B cell (primary cell): ENCODE results near the gene ACOXL. TPM values are rescaled to one million over a fixed set of nuclear protein-coding genes. Genes with fewer than 3 reads are reported as not detected.

Experiments used
- ATAC-seq: fragments of 200-7000 bp; cut with Tn5 transposase; one replicate; pipeline ENCODE4 v1.10.0; 2021; ENCODE audit warnings: low read depth, mild to moderate bottlenecking, moderate number of reproducible peaks, moderate library complexity
- CTCF ChIA-PET: fragments of 350-600 bp; sonication (Branson Sonifier 250); formaldehyde crosslinking; loops from one replicate; lab custom pipeline; 2021; ENCODE audit warnings: antibody characterized with exemption, inconsistent platforms; lab: Charles Lee
- POLR2A ChIA-PET: fragments of 350-600 bp; sonication (Branson Sonifier 250); formaldehyde crosslinking; loops from one replicate; lab custom pipeline; 2021; ENCODE audit warnings: antibody characterized with exemption; lab: Charles Lee
- DNase-seq: peaks from one replicate; pipeline ENCODE4 v3.0.0; 2013
- H2AFZ ChIP-seq: 2 replicates; pipeline ENCODE4 v1.6.1; 2012; ENCODE audit warnings: mild to moderate bottlenecking, low read depth, low read length; ENCODE audit not compliant: insufficient read depth, poor library complexity, severe bottlenecking
- H3K27ac ChIP-seq, 2 donors: 1 replicate in 1 of 2; 2 replicates in 1 of 2; pipeline ENCODE4 v1.5.1; 2012 to 2013; ENCODE audit warnings: low read length in 2 of 2, mild to moderate bottlenecking in 2 of 2, moderate library complexity in 1 of 2
- H3K27me3 ChIP-seq, 4 experiments: fragments of 200-600 bp in 1 of 4; sonication (generic) in 1 of 4; replicated peaks in 1 of 4; 1 replicate in 2 of 4; 2 replicates in 2 of 4; pipeline versions ENCODE4 v1.6.1 to v1.7.0; 2013 to 2016; ENCODE audit warnings: low read length in 3 of 4, mild to moderate bottlenecking in 2 of 4, mixed read lengths in 1 of 4, moderate library complexity in 1 of 4; ENCODE audit not compliant: insufficient read depth in 4 of 4, control insufficient read depth in 3 of 4; ENCODE audit errors: control extremely low read depth in 1 of 4
- H3K36me3 ChIP-seq, 2 experiments: replicated peaks in 1 of 2; 1 replicate in 1 of 2; 2 replicates in 1 of 2; pipeline versions ENCODE4 v1.6.1 to v1.7.1; 2013; ENCODE audit warnings: low read length in 1 of 2; ENCODE audit not compliant: insufficient read depth in 2 of 2, control insufficient read depth in 1 of 2; ENCODE audit errors: control extremely low read depth in 1 of 2, extremely low read depth in 1 of 2
- H3K4me1 ChIP-seq, 2 donors: fragments of 200-600 bp in 1 of 2; sonication (generic) in 1 of 2; 1 replicate in 1 of 2; 2 replicates in 1 of 2; pipeline versions ENCODE4 v1.5.1 to v1.6.1; 2013 to 2017; ENCODE audit warnings: low read length in 2 of 2; ENCODE audit not compliant: control insufficient read depth in 2 of 2, insufficient read depth in 2 of 2
- H3K4me2 ChIP-seq: replicated peaks from 2 replicates; pipeline ENCODE3; 2012; ENCODE audit warnings: mild to moderate bottlenecking, low read depth, low read length; ENCODE audit not compliant: poor library complexity, severe bottlenecking
- H3K4me3 ChIP-seq, 5 experiments: fragments of 200-600 bp in 1 of 5; sonication (generic) in 1 of 5; 1 replicate in 3 of 5; 2 replicates in 2 of 5; pipeline versions ENCODE4 v1.5.1 to v1.7.0; 2011 to 2016; ENCODE audit warnings: low read length in 4 of 5, mild to moderate bottlenecking in 4 of 5, low read depth in 2 of 5, control low read depth in 1 of 5, moderate library complexity in 1 of 5; ENCODE audit not compliant: insufficient read depth in 1 of 5; ENCODE audit errors: control extremely low read depth in 1 of 5, extremely low read depth in 1 of 5
- H3K79me2 ChIP-seq: fragments of 200-600 bp; sonication (generic); one replicate; pipeline ENCODE4 v1.6.0; 2016; ENCODE audit warnings: low read length; ENCODE audit not compliant: control insufficient read depth, insufficient read depth
- H3K9ac ChIP-seq: fragments of 200-600 bp; sonication (generic); 2 replicates; pipeline ENCODE4 v1.6.1; 2017; ENCODE audit warnings: mild to moderate bottlenecking, low read length, moderate library complexity
- H3K9me3 ChIP-seq, 3 donors: one replicate each; pipeline versions ENCODE4 v1.6.1 to v1.7.1; 2013; ENCODE audit warnings: low read length in 2 of 3; ENCODE audit not compliant: control insufficient read depth in 2 of 3, insufficient read depth in 1 of 3; ENCODE audit errors: control extremely low read depth in 1 of 3
- H4K20me1 ChIP-seq: 2 replicates; pipeline ENCODE4 v1.6.0; 2012; ENCODE audit warnings: mild to moderate bottlenecking, low read length; ENCODE audit not compliant: insufficient read depth, control insufficient read depth, poor library complexity, severe bottlenecking
- H3K27ac Mint-ChIP-seq: one replicate; pipeline ENCODE4 v1.8.0; 2021; ENCODE audit warnings: mixed read lengths
- H3K27me3 Mint-ChIP-seq: one replicate; pipeline ENCODE4 v1.8.0; 2021; ENCODE audit warnings: mixed read lengths
- H3K4me1 Mint-ChIP-seq: one replicate; pipeline ENCODE4 v1.8.0; 2021; ENCODE audit warnings: mixed read lengths
- H3K4me3 Mint-ChIP-seq: one replicate; pipeline ENCODE4 v1.8.0; 2021; ENCODE audit warnings: mixed read lengths
- H3K9me3 Mint-ChIP-seq: one replicate; pipeline ENCODE4 v1.8.0; 2022; ENCODE audit warnings: mixed read lengths; ENCODE audit not compliant: insufficient read depth
- EZH2 ChIP-seq: IDR thresholded peaks from 2 replicates; pipeline ENCODE4 v1.6.1; 2012; ENCODE audit warnings: borderline replicate concordance, low read depth, mild to moderate bottlenecking, moderate library complexity, low read length; ENCODE audit not compliant: insufficient read depth, poor library complexity, severe bottlenecking
- WGBS: methylation state at CpG from one replicate; pipeline ENCODE4 v1.1.5; 2013; ENCODE audit warnings: missing lambda C conversion rate; ENCODE audit not compliant: insufficient coverage; 5-methylcytosine and 5-hydroxymethylcytosine counted together
- intact Hi-C: fragments of 100-400 bp; cut with micrococcal nuclease; formaldehyde crosslinking; loops from one replicate; pipeline ENCODE4 v1.10.0; 2022
- polyA plus RNA-seq: library from polyadenylated mRNA; depleted of rRNA; stranded (reverse); fragments of >200 nt; gene quantifications from 2 replicates; pipeline ENCODE4 v1.2.3, GENCODE V29; 2012
- total RNA-seq, 2 donors: library from RNA; stranded (reverse); fragments of 120-200 nt in 1 of 2; gene quantifications; 1 replicate in 1 of 2; 2 replicates in 1 of 2; pipeline versions ENCODE4 v1.2.3 to v1.2.4, GENCODE V29; 2013 to 2022
- TF ChIP-seq, protein P1 (sequence below): fragments of 200-600 bp; IDR thresholded peaks from one replicate; pipeline ENCODE4 v1.8.0; 2022; ENCODE audit warnings: antibody characterized with exemption, mild to moderate bottlenecking

The ACOXL gene
- total and polyA plus RNA-seq, 2 donors (not counting 1 experiment from before 2014, with no cell fraction given): 0.06 TPM; not detected in 1

- H3K4me2 ChIP-seq: no peak overlapping the region
- no peaks in the 10 kb centered on the region for H3K36me3 ChIP-seq
- intact Hi-C loops: no loop called here
Observed at GRCh38 chr2:111048856-111049768, 316.7 kb downstream of the ACOXL start.

More at GRCh38 chr2:111048856-111049768, 316.7 kb downstream of the ACOXL start:
- Histone ChIP-seq H3K27me3 (no peaks in the 10 kb centered on the region), H3K9me3 (peaks cover 0 to 5% (median 0%) of the 10 kb centered on the region in 3 donors), H3K4me3 (no peak overlapping the region), H2AFZ (no peak overlapping the region), H3K79me2 (no peaks in the 10 kb centered on the region), H3K9ac (no peak overlapping the region), H3K4me1 (peaks cover 21 to 27% of the 10 kb centered on the region in 2 donors), H4K20me1 (no peaks in the 10 kb centered on the region), H3K27ac (no peak overlapping the region)
- Mint-ChIP-seq H3K27me3 (no peaks in the 10 kb centered on the region), H3K4me3 (no peak overlapping the region), H3K27ac (no peak overlapping the region), H3K9me3 (no peaks in the 10 kb centered on the region), H3K4me1 (peaks cover 33% of the 10 kb centered on the region)
- ChIA-PET CTCF (interaction anchor here (1.0 kb wide), 1 partner anchor 238 kb away, joined by 4 read pairs; no protein-coding TSS in a partner anchor), POLR2A (no interaction called here)
- ATAC-seq: no peak
- no peak for DNase-seq
- WGBS: 78% methylated on average over 10 of the region's 12 CpGs
- TF ChIP-seq, protein P1, sequence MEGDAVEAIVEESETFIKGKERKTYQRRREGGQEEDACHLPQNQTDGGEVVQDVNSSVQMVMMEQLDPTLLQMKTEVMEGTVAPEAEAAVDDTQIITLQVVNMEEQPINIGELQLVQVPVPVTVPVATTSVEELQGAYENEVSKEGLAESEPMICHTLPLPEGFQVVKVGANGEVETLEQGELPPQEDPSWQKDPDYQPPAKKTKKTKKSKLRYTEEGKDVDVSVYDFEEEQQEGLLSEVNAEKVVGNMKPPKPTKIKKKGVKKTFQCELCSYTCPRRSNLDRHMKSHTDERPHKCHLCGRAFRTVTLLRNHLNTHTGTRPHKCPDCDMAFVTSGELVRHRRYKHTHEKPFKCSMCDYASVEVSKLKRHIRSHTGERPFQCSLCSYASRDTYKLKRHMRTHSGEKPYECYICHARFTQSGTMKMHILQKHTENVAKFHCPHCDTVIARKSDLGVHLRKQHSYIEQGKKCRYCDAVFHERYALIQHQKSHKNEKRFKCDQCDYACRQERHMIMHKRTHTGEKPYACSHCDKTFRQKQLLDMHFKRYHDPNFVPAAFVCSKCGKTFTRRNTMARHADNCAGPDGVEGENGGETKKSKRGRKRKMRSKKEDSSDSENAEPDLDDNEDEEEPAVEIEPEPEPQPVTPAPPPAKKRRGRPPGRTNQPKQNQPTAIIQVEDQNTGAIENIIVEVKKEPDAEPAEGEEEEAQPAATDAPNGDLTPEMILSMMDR: no peak
- no peak for TF ChIP-seq EZH2
